ENCODE data around the gene HECTD4. TPM values are rescaled to one million over a fixed set of nuclear protein-coding genes. Genes with fewer than 3 reads are reported as not detected.
A peak's percentile ranks its signal among the peaks of the same experiment; 100 is the strongest.

The HECTD4 gene
- total and polyA plus RNA-seq, 9 of the 15 experiments (the other 6 are each of a cell fraction or from before 2014, with no cell fraction given): 3.5 to 33.3 (median 13.5) TPM

DNA sequence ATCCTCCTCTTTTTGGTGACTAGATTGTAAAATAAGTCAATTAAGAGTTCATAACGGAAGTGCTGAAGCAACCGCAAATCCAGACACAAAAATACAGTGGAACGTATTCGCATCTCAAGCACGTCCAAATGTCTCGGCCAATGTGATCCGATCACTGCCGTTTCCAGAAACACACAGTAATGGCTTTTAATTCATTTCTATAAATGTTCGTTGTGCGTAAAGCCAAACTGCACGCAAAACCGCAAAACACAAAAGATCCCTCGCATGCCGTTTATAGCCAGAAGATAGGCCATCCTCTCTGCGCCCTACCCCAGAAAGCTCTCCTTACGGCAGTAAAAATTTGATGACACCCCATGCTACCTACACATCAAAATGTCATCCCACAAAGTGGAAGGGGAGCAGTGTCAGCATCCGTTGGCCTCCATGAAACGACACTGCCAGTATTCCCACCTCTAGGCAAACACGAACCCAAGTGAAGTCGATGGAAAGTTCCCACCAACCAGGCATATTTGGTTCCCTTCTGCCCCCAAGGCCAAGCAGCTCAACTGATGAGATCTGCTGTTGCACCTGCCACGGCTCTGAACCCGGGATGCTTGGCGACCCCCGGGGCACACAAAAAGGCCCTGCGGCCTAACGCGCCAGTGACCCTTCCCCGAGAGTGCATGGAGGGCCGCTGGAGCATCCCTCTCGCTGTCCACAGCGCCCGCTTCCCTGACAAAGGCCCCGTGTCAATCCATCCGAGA is 1.4 kb downstream of the HECTD4 start:
- Histone ChIP-seq H3K4me2 (ENCODE audit: insufficient read depth, low read length) (peak overlapping the region; percentile 88), H3K4me3 (peak overlapping the region; percentile 98), H3K27ac (ENCODE audit: extremely low read depth, low read depth, low read length) (peak overlapping the region; percentile 89; the same call in 1 of the 3 replicates), H3K36me3 (ENCODE audit: control insufficient read depth, insufficient read depth, low read length) (no peaks in the 10 kb centered on the region; the same call in 2 of the 3 replicates), H3K79me2 (ENCODE audit: control insufficient read depth, insufficient read depth, low read length) (peaks cover 58% of the 10 kb centered on the region), H2AFZ (ENCODE audit: low read depth, low read length) (no peak overlapping the region), H4K20me1 (replicated peaks; ENCODE audit: control insufficient read depth, insufficient read depth, low read length) (0 out of 2 replicates have a peak, but pooled peaks cover 7% of the 10 kb centered on the region), H3K9me1 (ENCODE audit: control insufficient read depth, insufficient read depth, low read length) (no peaks in the 10 kb centered on the region), H3K9ac (ENCODE audit: insufficient read depth in 1 of 2, low read depth in 2 of 2, low read length in 2 of 2) (peak overlapping the region; percentile 37 to 97; a peak in 3 of 4 replicates), H3K27me3 (ENCODE audit: control insufficient read depth in 2 of 2, insufficient read depth in 2 of 2, low read length in 2 of 2) (no peaks in the 10 kb centered on the region), H3K4me1 (replicated peaks in 1 of 2; ENCODE audit: control insufficient read depth in 2 of 2, insufficient read depth in 2 of 2, low read length in 2 of 2) (peaks cover 11 to 30% of the 10 kb centered on the region in 2 experiments; a peak in 4 of 5 replicates), H3K9me3 (replicated peaks; ENCODE audit: control insufficient read depth, insufficient read depth, low read depth, low read length) (no peaks in the 10 kb centered on the region)
- ChIA-PET CTCF (ENCODE audit: low intra/inter-chr PET ratio) (no interaction called here), POLR2A (interaction anchor here (0.6 kb wide), 1 partner anchor 276 kb away, joined by 4 read pairs; no protein-coding TSS in a partner anchor)
- WGBS (ENCODE audit: insufficient coverage, low coverage, missing lambda C conversion rate): 39% methylated on average over 34 of the region's 34 CpGs
- in situ Hi-C loops (cut with MboI): no loop called here
- ATAC-seq (0 out of 3 replicates have a peak, but pooled peaks have one; percentile 3), DNase-seq (ENCODE audit: extremely low read depth in 1 of 4, low spot score in 3 of 4) (peak in 1 of 4 experiments; percentile 23), FAIRE-seq (peak; percentile 49)
- intact Hi-C loops (cut with micrococcal nuclease): loop anchor here (10.0 kb wide), 2 partner anchors 266 to 366 kb away; partner anchors contain the start of genes ERP29 and TMEM116
- no TSS peak for BruUV-seq (replicated peaks)
- TF ChIP-seq, protein P1, sequence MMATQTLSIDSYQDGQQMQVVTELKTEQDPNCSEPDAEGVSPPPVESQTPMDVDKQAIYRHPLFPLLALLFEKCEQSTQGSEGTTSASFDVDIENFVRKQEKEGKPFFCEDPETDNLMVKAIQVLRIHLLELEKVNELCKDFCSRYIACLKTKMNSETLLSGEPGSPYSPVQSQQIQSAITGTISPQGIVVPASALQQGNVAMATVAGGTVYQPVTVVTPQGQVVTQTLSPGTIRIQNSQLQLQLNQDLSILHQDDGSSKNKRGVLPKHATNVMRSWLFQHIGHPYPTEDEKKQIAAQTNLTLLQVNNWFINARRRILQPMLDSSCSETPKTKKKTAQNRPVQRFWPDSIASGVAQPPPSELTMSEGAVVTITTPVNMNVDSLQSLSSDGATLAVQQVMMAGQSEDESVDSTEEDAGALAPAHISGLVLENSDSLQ (IDR thresholded peaks at IDR 0.05): peak; percentile 27; the same call in 1 of the 2 replicates
- TF ChIP-seq HOXB6 (CRISPR knock-in tag; IDR thresholded peaks at IDR 0.05; ENCODE audit: borderline replicate concordance): no peak
- TF ChIP-seq, protein P2, sequence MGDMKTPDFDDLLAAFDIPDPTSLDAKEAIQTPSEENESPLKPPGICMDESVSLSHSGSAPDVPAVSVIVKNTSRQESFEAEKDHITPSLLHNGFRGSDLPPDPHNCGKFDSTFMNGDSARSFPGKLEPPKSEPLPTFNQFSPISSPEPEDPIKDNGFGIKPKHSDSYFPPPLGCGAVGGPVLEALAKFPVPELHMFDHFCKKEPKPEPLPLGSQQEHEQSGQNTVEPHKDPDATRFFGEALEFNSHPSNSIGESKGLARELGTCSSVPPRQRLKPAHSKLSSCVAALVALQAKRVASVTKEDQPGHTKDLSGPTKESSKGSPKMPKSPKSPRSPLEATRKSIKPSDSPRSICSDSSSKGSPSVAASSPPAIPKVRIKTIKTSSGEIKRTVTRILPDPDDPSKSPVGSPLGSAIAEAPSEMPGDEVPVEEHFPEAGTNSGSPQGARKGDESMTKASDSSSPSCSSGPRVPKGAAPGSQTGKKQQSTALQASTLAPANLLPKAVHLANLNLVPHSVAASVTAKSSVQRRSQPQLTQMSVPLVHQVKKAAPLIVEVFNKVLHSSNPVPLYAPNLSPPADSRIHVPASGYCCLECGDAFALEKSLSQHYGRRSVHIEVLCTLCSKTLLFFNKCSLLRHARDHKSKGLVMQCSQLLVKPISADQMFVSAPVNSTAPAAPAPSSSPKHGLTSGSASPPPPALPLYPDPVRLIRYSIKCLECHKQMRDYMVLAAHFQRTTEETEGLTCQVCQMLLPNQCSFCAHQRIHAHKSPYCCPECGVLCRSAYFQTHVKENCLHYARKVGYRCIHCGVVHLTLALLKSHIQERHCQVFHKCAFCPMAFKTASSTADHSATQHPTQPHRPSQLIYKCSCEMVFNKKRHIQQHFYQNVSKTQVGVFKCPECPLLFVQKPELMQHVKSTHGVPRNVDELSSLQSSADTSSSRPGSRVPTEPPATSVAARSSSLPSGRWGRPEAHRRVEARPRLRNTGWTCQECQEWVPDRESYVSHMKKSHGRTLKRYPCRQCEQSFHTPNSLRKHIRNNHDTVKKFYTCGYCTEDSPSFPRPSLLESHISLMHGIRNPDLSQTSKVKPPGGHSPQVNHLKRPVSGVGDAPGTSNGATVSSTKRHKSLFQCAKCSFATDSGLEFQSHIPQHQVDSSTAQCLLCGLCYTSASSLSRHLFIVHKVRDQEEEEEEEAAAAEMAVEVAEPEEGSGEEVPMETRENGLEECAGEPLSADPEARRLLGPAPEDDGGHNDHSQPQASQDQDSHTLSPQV (IDR thresholded peaks at IDR 0.05): no peak
- TF ChIP-seq, protein P3, sequence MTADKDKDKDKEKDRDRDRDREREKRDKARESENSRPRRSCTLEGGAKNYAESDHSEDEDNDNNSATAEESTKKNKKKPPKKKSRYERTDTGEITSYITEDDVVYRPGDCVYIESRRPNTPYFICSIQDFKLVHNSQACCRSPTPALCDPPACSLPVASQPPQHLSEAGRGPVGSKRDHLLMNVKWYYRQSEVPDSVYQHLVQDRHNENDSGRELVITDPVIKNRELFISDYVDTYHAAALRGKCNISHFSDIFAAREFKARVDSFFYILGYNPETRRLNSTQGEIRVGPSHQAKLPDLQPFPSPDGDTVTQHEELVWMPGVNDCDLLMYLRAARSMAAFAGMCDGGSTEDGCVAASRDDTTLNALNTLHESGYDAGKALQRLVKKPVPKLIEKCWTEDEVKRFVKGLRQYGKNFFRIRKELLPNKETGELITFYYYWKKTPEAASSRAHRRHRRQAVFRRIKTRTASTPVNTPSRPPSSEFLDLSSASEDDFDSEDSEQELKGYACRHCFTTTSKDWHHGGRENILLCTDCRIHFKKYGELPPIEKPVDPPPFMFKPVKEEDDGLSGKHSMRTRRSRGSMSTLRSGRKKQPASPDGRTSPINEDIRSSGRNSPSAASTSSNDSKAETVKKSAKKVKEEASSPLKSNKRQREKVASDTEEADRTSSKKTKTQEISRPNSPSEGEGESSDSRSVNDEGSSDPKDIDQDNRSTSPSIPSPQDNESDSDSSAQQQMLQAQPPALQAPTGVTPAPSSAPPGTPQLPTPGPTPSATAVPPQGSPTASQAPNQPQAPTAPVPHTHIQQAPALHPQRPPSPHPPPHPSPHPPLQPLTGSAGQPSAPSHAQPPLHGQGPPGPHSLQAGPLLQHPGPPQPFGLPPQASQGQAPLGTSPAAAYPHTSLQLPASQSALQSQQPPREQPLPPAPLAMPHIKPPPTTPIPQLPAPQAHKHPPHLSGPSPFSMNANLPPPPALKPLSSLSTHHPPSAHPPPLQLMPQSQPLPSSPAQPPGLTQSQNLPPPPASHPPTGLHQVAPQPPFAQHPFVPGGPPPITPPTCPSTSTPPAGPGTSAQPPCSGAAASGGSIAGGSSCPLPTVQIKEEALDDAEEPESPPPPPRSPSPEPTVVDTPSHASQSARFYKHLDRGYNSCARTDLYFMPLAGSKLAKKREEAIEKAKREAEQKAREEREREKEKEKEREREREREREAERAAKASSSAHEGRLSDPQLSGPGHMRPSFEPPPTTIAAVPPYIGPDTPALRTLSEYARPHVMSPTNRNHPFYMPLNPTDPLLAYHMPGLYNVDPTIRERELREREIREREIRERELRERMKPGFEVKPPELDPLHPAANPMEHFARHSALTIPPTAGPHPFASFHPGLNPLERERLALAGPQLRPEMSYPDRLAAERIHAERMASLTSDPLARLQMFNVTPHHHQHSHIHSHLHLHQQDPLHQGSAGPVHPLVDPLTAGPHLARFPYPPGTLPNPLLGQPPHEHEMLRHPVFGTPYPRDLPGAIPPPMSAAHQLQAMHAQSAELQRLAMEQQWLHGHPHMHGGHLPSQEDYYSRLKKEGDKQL (CRISPR knock-in tag; IDR thresholded peaks at IDR 0.05; ENCODE audit: borderline replicate concordance): 0 out of 2 replicates have a peak, but pooled peaks have one; percentile 44
- TF ChIP-seq DACH1 (IDR thresholded peaks at IDR 0.05; ENCODE audit: partially characterized antibody): no peak
- TF ChIP-seq, protein P4, sequence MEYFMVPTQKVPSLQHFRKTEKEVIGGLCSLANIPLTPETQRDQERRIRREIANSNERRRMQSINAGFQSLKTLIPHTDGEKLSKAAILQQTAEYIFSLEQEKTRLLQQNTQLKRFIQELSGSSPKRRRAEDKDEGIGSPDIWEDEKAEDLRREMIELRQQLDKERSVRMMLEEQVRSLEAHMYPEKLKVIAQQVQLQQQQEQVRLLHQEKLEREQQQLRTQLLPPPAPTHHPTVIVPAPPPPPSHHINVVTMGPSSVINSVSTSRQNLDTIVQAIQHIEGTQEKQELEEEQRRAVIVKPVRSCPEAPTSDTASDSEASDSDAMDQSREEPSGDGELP (CRISPR knock-in tag; IDR thresholded peaks at IDR 0.05; ENCODE audit: borderline replicate concordance): 0 out of 2 replicates have a peak, but pooled peaks have one; percentile 11
- peak; percentile 16 for TF ChIP-seq RBBP5 (IDR thresholded peaks at IDR 0.05; ENCODE audit: borderline replicate concordance, insufficient read depth, low read length, poor library complexity, severe bottlenecking)

Data from K562 (cell line).